GM04503 (cell line): ENCODE measurements around the gene DNAJB8.

Experiments
- DNase-seq: peaks from one replicate; pipeline ENCODE4 v3.0.0-alpha.2; 2012; ENCODE audit warnings: low read depth

Gene DNAJB8

GRCh38 chr3:128482666-128483656, 16.3 kb upstream of the DNAJB8 start:
- DNase-seq, result no peak

GRCh38 chr3:128482175-128482574, 15.5 kb upstream of the DNAJB8 start:
- no peak for DNase-seq

- DNase-seq, result no peak
Observed at GRCh38 chr3:128481438-128481942, 14.8 kb upstream of the DNAJB8 start.

- DNase-seq, result no peak
Observed at GRCh38 chr3:128480717-128481437, 14.2 kb upstream of the DNAJB8 start.

GRCh38 chr3:128480278-128480677, 13.6 kb upstream of the DNAJB8 start:
- DNase-seq, result no peak

DNA sequence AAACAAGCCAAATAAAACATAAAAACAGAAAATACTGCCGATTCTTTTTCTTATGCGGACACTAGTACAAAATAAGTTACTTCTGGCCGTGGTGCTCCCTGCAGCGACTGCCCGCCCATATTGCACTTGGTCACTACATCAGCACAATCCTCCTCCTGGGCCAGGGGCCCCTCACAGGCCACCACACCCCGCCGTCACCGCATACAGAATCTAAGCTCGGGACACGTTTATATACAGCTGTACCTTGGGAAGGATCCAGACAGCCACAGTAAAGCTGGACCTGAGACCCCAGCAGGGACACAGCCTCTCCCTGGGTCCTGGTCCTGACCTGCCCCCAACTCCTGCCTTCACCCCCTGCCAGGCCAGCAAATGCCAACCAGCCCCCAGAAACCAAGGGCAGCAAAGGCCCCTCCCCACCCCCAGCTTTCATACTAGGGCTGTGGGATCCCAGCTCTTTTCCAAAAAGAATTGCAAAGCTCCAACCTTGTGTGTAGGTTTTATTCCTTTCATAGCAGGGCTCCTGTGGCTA, 12.9 kb upstream of the DNAJB8 start:
- no peak for DNase-seq

DNA sequence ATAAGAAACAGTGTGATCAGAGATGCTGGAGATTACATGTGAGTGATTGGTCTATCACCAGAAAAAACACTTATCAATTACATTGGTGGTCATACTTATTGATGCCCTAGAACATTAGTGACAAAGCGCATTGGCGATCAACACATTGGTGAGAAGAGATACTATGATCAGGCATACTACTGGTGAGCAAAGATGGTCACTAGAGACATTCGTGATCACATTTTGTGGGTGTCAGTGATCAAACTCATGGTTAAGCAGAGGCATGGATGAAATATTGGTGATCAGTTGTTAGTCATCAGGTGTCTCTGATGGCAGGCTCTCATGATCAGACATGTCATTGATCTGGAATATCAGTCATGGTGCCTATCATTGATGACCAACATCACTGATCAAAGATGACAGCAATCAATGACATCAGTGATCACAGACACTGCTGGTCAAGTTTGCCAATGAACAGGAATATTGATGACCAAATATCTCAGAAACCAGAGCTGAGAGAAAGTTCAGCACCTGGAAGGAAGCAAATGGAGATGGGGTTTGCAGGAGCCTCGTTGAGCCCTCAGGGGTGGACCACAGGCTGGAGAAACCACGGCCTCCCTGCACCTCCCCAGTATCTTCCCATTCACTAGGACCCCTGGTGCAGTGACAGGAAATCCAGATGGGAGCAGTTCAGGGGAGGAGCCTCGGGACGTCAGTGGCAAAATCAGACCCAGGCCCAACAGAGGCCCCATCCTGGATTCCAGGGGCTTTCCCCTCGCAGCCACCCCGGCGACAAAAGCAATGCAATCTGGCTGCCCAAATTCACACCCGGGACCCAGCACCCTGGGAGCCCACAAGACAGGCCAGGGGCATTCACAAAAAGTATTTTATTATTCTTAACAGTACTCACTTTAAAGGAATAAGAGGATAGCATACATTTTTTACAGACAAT, 12.2 kb upstream of the DNAJB8 start:
- DNase-seq, result no peak

DNA sequence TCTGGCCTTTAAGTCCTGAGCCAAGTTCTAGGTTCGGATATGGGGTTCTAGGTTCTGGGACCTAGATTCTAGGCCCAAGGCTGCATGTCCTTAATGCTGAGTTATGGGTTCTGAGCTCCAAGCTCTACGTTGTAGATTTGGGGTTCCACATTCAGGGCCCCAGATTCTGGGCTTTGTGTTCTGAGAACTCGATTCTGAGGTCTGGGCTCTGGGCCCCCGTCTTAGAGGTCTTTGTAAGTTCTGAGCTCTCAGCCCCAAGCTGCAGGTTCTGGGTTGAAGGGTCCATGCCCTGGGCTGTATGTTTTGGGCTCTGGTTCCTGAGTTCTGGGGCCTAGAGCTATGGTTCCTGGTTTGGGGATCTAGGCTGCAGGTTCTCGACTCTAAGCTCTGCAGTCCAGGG, 10.0 kb upstream of the DNAJB8 start:
- DNase-seq, result no peak

- no peak for DNase-seq
Observed at GRCh38 chr3:128475355-128475754, 8.7 kb upstream of the DNAJB8 start.

- DNase-seq, result no peak
Observed at GRCh38 chr3:128473737-128474136, 7.0 kb upstream of the DNAJB8 start.

- DNase-seq, result no peak
Observed at GRCh38 chr3:128473180-128473519, 6.5 kb upstream of the DNAJB8 start.

DNA sequence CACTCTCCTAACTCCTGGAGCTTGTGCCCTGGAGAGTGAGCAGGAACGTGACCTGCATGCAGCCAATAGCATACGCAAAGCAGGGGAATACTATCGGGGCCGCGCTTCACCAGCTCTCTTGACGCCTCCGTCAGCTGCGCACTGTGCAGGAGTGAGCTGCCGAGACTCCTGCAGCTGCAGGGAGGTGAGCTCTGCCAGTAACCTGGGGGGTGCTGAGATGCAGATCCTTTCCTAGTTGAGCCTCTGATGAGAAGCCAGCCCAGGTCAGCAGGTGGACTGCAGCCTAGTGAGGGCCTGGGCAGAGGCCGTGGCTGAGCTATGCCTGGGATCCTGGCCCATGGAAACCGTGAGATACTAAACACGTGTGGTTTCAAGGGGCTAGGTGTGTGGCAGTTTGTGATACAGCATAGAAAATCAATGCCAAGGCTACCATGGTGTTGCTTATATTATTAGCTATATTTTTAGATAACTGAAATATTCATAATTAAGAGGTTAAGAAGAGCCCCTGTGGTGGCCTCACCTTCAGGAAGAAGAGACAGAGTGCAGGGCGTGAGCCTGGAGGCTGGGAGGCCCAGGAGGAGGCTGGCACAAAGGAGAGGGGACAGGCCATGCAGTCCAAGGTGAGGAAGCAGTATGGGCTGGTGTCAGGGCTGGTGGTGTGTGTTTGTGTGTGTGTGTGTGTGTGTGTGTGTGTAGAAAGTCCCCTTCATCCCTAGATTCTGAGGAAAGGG, 5.9 kb upstream of the DNAJB8 start:
- no peak for DNase-seq

DNA sequence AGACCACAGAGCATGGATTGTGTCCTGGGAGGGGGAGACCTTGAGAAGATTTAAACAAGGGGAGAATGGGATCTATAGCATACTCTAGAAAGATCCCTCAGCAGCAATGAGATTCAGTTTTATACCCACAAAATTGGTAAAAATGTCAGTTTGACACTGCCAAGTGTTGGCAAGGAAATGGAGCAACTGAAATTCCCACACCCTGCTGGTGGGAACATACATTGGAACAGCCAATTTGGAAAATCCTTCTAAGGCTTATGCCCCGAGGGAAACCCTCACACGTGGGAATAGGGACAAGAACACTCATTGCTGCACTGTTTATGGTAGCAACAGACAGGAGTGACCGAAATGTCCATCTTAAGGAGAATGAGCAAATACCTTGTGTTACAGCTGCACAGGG, 5.0 kb upstream of the DNAJB8 start:
- DNase-seq, result no peak

DNA sequence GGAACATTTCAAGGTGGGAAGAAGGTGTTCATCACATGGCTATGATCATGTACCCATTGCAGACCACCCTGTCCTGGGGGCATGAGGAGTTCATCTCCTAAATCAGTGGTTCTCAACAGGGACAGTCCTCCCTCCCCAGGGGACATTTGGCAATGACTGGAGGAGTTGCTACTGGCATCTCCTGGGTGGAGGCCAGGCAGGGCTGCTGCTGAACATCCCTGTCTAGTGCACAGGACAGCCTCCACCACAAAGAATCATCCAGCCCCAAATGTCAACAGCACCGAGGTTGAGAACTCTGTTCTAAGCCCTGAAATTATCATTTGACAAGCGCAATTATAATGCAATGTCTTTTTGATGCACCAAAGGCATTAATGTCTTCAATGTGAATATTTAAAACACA, 4.4 kb upstream of the DNAJB8 start:
- DNase-seq, result no peak

DNA sequence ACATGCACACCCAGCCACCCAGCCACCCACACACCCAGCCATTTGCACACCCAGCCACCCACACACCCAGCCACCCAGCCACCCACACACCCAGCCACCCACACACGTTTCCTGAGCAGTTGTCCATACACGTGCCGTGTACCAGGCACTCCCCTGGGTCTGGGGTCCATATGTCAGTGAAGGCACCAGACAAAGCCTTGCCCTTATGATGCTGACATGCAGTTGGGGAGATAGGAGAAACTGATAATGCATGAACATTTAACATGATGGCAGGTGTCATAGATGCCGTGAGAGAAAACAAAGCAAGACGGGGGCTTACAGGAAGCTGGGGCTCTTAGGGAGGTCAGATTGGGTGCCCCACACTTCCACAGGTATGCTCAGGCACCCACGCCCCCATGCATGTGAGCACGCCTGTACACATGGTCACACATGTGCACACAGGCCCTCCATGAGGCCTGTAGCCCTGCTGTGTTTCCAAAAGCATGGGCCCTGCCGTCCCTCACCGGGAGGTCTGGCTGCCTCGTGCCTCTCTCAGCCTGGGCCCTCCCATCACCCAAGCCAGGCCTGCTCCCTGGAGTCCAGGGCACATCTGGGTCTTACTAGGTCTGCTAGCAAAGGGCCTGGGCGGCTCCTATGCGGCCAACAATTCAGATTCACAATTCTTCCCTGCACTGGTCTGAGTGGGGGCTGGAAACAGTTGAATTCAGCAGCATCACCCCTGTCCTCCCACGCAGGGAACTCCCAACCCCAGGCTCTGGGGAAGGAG, 3.6 kb upstream of the DNAJB8 start:
- DNase-seq, result no peak

DNA sequence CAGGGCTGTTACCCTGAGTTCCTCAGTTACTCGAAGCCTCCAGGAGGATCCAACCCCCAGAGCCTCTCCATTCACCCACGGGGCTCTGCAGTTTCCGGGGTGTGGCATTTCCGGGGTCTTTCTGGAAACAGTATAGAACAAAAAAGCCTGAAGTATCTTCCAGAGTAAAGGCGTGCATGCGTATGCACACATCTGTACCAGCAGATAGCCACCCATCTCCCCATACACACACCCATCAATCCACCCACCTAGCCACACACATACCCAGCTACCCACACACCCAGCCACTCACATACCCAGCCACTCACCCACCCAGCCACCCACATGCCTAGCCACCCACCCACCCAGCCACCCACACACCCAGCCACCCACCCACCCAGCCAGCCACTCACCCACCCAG, 2.9 kb upstream of the DNAJB8 start:
- DNase-seq, result no peak

DNA sequence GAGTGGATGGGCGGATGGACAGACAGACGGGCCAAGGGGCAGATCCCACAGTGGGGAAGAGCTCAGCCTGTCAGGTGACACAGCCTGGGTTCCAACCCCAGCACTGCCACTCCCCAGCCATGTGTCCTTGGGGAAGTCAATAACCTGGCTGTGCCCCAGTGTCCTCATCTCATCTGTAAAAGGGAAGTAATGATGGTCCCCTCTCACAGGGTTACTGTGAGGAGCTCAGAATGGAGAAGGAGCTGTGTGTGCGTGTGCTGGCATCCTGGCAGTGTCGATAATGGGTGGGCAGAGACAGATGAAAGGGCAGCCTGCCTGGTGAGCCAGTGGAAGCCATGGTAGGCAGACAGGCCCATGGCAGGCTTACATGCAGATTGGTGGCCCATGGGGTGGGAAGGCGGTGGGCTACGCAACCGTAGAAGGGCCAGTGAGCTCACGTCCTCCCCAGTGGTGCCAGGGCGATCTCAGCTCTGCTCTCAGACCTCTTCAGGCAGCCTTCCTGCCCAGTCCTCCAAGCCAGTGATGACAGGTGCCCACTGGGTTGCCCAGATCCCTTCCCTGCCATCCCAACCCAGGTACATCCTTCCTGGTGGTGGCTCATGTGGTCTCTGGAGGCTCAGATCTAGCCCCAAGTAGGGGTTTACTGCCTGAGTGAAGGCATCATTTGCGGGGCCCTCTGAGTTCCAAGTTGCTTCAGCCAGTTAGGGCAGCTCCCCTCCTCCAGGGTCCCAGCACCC, 2.3 kb upstream of the DNAJB8 start:
- no peak for DNase-seq

- DNase-seq, result no peak
Observed at GRCh38 chr3:128468285-128468790, 1.6 kb upstream of the DNAJB8 start.

GRCh38 chr3:128464702-128465101, 2.0 kb downstream of the DNAJB8 start:
- DNase-seq, result no peak
